ENCODE measurements around the gene DHRS2. TPM values are rescaled to one million over a fixed set of nuclear protein-coding genes. Genes with fewer than 3 reads are reported as not detected.
A peak's percentile ranks its signal among the peaks of the same experiment; 100 is the strongest.

DHRS2 gene
- total and polyA plus RNA-seq, 2 of the 13 experiments (the other 11 are each of a cell fraction or from before 2014, with no cell fraction given): 1,621 to 3,021 TPM

DNA sequence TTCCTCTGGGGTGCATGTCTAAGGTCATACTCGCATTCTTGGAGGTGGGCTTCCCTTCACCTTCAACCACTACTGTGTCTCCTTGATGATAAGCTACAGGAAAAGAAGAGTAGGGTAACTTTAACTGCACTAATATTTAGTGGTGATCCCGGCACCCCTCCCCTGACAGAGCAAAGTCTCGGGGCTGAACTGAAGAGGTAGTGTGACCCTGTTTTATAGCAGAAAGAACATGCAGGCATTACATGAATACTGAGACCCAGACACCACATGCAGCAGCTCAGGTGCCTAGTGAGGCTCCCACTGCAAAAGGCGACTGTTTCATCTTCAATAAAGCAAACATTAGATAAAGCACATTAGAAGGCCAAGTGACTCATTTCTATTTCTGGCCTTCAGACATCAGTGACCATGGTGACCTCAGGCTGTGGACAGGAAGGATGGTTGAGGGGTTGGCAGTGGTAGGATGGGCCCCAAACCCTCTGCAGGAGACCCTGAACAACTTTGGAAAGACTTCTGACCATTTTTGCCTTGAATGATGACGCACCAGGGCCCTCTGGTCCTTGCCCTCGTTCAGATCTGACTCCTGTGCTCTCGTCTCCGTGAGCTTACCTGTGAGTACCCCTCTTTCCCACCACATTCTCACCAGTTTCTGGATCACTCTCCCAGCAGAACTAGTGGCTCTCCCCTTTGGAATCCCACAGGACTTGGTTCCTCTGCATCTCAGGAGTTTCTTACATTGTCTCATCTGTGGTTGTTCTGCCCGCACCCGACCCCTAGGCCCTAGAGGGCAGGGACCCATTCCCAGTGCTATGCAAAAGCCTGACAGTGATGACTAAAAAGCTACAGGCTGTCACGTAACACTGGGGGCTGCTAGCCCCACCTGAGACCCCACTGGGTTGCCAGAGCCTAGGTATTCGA is 33.7 kb upstream of the DHRS2 start (continued):
- TF ChIP-seq TOPORS (CRISPR knock-in tag; IDR thresholded peaks at IDR 0.05): no peak
- TF ChIP-seq TCF12 (IDR thresholded peaks at IDR 0.05): no peak
- 0 out of 2 replicates have a peak, but pooled peaks have one; percentile 81 for TF ChIP-seq TCF12 (CRISPR knock-in tag; IDR thresholded peaks at IDR 0.05)
- TF ChIP-seq ISL2 (CRISPR knock-in tag; IDR thresholded peaks at IDR 0.05): peak; percentile 88
- TF ChIP-seq ZNF652 (CRISPR knock-in tag; IDR thresholded peaks at IDR 0.05; ENCODE audit: borderline replicate concordance, low read depth): peak; percentile 71; the same call in 1 of the 2 replicates
- TF ChIP-seq, protein P1, sequence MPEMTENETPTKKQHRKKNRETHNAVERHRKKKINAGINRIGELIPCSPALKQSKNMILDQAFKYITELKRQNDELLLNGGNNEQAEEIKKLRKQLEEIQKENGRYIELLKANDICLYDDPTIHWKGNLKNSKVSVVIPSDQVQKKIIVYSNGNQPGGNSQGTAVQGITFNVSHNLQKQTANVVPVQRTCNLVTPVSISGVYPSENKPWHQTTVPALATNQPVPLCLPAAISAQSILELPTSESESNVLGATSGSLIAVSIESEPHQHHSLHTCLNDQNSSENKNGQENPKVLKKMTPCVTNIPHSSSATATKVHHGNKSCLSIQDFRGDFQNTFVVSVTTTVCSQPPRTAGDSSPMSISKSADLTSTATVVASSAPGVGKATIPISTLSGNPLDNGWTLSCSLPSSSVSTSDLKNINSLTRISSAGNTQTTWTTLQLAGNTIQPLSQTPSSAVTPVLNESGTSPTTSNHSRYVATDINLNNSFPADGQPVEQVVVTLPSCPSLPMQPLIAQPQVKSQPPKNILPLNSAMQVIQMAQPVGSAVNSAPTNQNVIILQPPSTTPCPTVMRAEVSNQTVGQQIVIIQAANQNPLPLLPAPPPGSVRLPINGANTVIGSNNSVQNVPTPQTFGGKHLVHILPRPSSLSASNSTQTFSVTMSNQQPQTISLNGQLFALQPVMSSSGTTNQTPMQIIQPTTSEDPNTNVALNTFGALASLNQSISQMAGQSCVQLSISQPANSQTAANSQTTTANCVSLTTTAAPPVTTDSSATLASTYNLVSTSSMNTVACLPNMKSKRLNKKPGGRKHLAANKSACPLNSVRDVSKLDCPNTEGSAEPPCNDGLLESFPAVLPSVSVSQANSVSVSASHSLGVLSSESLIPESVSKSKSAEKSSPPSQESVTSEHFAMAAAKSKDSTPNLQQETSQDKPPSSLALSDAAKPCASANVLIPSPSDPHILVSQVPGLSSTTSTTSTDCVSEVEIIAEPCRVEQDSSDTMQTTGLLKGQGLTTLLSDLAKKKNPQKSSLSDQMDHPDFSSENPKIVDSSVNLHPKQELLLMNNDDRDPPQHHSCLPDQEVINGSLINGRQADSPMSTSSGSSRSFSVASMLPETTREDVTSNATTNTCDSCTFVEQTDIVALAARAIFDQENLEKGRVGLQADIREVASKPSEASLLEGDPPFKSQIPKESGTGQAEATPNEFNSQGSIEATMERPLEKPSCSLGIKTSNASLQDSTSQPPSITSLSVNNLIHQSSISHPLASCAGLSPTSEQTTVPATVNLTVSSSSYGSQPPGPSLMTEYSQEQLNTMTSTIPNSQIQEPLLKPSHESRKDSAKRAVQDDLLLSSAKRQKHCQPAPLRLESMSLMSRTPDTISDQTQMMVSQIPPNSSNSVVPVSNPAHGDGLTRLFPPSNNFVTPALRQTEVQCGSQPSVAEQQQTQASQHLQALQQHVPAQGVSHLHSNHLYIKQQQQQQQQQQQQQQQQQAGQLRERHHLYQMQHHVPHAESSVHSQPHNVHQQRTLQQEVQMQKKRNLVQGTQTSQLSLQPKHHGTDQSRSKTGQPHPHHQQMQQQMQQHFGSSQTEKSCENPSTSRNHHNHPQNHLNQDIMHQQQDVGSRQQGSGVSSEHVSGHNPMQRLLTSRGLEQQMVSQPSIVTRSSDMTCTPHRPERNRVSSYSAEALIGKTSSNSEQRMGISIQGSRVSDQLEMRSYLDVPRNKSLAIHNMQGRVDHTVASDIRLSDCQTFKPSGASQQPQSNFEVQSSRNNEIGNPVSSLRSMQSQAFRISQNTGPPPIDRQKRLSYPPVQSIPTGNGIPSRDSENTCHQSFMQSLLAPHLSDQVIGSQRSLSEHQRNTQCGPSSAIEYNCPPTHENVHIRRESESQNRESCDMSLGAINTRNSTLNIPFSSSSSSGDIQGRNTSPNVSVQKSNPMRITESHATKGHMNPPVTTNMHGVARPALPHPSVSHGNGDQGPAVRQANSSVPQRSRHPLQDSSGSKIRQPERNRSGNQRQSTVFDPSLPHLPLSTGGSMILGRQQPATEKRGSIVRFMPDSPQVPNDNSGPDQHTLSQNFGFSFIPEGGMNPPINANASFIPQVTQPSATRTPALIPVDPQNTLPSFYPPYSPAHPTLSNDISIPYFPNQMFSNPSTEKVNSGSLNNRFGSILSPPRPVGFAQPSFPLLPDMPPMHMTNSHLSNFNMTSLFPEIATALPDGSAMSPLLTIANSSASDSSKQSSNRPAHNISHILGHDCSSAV (CRISPR knock-in tag; IDR thresholded peaks at IDR 0.05; ENCODE audit: borderline replicate concordance): no peak
- TF ChIP-seq ZMYM4 (CRISPR knock-in tag; IDR thresholded peaks at IDR 0.05): peak; percentile 40; the same call in 1 of the 2 replicates
- TF ChIP-seq, protein P2, sequence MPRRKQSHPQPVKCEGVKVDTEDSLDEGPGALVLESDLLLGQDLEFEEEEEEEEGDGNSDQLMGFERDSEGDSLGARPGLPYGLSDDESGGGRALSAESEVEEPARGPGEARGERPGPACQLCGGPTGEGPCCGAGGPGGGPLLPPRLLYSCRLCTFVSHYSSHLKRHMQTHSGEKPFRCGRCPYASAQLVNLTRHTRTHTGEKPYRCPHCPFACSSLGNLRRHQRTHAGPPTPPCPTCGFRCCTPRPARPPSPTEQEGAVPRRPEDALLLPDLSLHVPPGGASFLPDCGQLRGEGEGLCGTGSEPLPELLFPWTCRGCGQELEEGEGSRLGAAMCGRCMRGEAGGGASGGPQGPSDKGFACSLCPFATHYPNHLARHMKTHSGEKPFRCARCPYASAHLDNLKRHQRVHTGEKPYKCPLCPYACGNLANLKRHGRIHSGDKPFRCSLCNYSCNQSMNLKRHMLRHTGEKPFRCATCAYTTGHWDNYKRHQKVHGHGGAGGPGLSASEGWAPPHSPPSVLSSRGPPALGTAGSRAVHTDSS (CRISPR knock-in tag; conservative IDR thresholded peaks at IDR 0.05): no peak
- no peak for TF ChIP-seq ZNF776 (CRISPR knock-in tag; IDR thresholded peaks at IDR 0.05)
- TF ChIP-seq SP2 (CRISPR knock-in tag; IDR thresholded peaks at IDR 0.05): no peak
- no peak for TF ChIP-seq SAFB2 (CRISPR knock-in tag; IDR thresholded peaks at IDR 0.05; ENCODE audit: borderline replicate concordance, low read depth)
- TF ChIP-seq ZNF484 (CRISPR knock-in tag; IDR thresholded peaks at IDR 0.05; ENCODE audit: borderline replicate concordance, low read depth): no peak
- TF ChIP-seq ZNF674 (CRISPR knock-in tag; IDR thresholded peaks at IDR 0.05; ENCODE audit: low read depth): no peak
- peak; percentile 75; the same call in 1 of the 2 replicates for TF ChIP-seq CREM (IDR thresholded peaks at IDR 0.05)
- TF ChIP-seq CREM (CRISPR knock-in tag; IDR thresholded peaks at IDR 0.05): no peak
- no peak for TF ChIP-seq GZF1 (CRISPR knock-in tag; IDR thresholded peaks at IDR 0.05)
- TF ChIP-seq ZNF879 (CRISPR knock-in tag; IDR thresholded peaks at IDR 0.05): no peak
- peak; percentile 79; the same call in 1 of the 2 replicates for TF ChIP-seq HDAC2 (CRISPR knock-in tag; IDR thresholded peaks at IDR 0.05)
- TF ChIP-seq ZC3H4 (CRISPR knock-in tag; IDR thresholded peaks at IDR 0.05; ENCODE audit: borderline replicate concordance): no peak; the same call in 1 of the 2 replicates
- TF ChIP-seq NBN (conservative IDR thresholded peaks at IDR 0.05): no peak
- no peak for TF ChIP-seq ZNF101 (CRISPR knock-in tag; IDR thresholded peaks at IDR 0.05; ENCODE audit: borderline replicate concordance, low read depth)
- TF ChIP-seq ZNF225 (CRISPR knock-in tag; IDR thresholded peaks at IDR 0.05): no peak

Measured in HepG2 (cell line).